Stomach (tissue), 4 donors: ENCODE results near the gene DNAL4.

Experiments used
- EP300 ChIP-seq: sonication (generic); formaldehyde crosslinking; IDR thresholded peaks from one replicate; pipeline ENCODE4 v1.6.1; 2017; ENCODE audit warnings: antibody characterized with exemption
- POLR2A ChIP-seq, 4 donors: fragments of 450-650 bp; IDR thresholded peaks; one replicate each; pipeline ENCODE4 v1.6.1; 2016; ENCODE audit warnings: antibody characterized with exemption in 4 of 4, control low read depth in 2 of 4, mild to moderate bottlenecking in 1 of 4, moderate library complexity in 1 of 4
- POLR2AphosphoS5 ChIP-seq, 3 donors: sonication (generic); formaldehyde crosslinking; IDR thresholded peaks; one replicate each; pipeline ENCODE4 v1.6.1; 2016; ENCODE audit warnings: antibody characterized with exemption in 3 of 3
- TF ChIP-seq, protein P1 (sequence below), 7 experiments: fragments of 450-650 bp in 4 of 7; fragments of 200-600 bp in 3 of 7; sonication (generic) in 3 of 7; IDR thresholded peaks; one replicate each; pipeline ENCODE4 v1.5.1; 2016 to 2019; ENCODE audit warnings: antibody characterized with exemption in 7 of 7, control low read depth in 2 of 7, mild to moderate bottlenecking in 1 of 7

DNA sequence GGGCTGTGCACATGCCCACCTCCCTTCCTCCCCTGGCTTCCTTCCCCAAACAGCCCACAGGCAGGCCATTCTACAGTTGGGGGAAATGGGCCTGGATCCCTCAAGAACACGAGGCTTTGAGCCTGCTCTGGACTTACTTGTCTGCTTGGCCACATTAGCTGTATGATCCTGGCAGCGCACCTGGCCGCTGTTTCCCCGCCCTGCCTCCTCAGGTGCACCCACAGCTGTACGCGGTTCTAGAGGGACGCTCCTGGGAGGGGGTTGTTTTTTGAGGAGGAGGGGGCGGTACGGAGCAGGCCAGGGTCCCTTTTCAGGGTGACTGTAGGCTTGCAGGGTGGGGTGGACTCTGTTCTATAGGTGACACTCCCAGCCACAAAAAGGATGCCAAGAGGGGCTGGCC is 26.6 kb downstream of the DNAL4 start:
- TF ChIP-seq, protein P1, sequence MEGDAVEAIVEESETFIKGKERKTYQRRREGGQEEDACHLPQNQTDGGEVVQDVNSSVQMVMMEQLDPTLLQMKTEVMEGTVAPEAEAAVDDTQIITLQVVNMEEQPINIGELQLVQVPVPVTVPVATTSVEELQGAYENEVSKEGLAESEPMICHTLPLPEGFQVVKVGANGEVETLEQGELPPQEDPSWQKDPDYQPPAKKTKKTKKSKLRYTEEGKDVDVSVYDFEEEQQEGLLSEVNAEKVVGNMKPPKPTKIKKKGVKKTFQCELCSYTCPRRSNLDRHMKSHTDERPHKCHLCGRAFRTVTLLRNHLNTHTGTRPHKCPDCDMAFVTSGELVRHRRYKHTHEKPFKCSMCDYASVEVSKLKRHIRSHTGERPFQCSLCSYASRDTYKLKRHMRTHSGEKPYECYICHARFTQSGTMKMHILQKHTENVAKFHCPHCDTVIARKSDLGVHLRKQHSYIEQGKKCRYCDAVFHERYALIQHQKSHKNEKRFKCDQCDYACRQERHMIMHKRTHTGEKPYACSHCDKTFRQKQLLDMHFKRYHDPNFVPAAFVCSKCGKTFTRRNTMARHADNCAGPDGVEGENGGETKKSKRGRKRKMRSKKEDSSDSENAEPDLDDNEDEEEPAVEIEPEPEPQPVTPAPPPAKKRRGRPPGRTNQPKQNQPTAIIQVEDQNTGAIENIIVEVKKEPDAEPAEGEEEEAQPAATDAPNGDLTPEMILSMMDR (IDR thresholded peaks at IDR 0.05) = no peak
- TF ChIP-seq POLR2AphosphoS5 (IDR thresholded peaks at IDR 0.05) = no peak
- TF ChIP-seq POLR2A (IDR thresholded peaks at IDR 0.05) = no peak
- no peak for TF ChIP-seq EP300
